Rectal smooth muscle tissue (tissue), 1 donor: Measurements from ENCODE around the gene S100A8.

Source experiments
- H3K27ac ChIP-seq: one replicate; pipeline ENCODE4 v1.7.0; 2013; ENCODE audit warnings: low read depth, low read length, inconsistent platforms
- H3K27me3 ChIP-seq: one replicate; pipeline ENCODE4 v1.7.0; 2013; ENCODE audit warnings: low read length; ENCODE audit not compliant: control insufficient read depth, insufficient read depth
- H3K36me3 ChIP-seq: one replicate; pipeline ENCODE4 v1.7.0; 2013; ENCODE audit warnings: low read length; ENCODE audit not compliant: control insufficient read depth, insufficient read depth
- H3K4me1 ChIP-seq: one replicate; pipeline ENCODE4 v1.7.0; 2013; ENCODE audit warnings: low read length; ENCODE audit not compliant: control insufficient read depth, insufficient read depth
- H3K4me3 ChIP-seq: one replicate; pipeline ENCODE4 v1.7.0; 2013; ENCODE audit warnings: low read length
- H3K9ac ChIP-seq: one replicate; pipeline ENCODE4 v1.7.0; 2013; ENCODE audit warnings: low read length

The S100A8 gene

DNA sequence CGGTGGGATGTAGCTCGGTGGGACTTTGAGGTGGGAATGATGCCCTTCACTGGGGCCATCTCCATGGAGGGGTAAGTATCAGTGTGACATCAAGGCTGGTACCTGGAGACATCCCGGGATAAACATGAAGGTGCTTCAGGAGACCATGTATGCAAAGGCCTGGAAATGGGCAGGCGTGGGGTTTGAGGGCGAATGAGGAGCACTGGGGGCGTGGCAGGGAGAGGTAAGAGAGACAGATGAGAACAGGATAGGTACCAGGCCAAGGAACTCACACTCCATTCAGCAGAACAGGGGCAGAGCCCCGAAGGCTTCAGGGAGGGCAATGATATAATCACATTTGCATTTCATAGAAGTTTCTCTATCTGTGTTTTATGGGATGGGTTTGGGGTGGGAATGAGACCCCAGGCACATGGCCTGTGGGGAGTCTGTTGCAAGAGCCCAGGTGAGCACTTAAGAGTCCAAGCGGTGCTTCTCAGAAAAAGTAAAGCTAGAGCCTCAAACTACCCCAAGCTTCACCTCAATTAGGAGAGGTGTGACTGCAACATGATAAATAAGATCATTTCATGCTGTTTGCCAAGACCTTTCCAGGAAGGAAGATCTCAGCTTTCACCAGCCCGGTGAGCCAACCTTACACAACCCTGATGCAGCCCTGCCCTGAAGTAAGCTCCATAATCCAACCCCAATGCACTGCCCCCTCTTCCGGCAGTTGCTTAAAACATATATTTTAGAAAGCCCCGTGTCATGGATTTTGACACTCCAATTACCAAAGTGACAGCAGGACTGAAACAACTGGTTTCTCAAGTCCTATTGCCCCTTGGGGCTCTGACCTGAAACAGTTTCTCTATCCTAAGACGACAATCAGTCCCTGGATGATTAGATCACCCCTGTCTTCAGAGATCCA, 25.9 kb downstream of the S100A8 start:
- no peak overlapping the region for H3K4me3 ChIP-seq
- no peak overlapping the region for H3K9ac ChIP-seq
- no peaks in the 10 kb centered on the region for H3K27me3 ChIP-seq
- no peaks in the 10 kb centered on the region for H3K36me3 ChIP-seq
- H3K4me1 ChIP-seq, result no peaks in the 10 kb centered on the region
- H3K27ac ChIP-seq, result no peak overlapping the region

DNA sequence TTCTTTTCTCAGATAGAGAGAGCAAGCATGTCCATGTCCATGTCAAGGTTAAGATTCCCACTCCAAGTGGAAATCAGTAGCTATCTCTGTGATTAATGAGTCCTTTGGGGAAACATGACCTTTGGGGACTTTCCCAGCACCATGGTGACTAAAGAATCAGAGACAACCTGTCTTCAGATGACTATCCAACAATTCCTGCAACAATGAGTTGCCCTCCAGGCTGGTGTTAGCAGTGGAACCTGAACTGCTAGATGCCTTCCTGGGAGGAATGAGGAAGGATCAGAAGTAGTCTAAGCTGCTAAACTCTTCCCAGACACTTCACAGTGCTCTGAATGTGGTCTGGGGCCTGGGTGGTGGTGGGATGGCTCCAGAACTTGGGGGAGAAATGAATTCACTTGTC, 26.7 kb downstream of the S100A8 start:
- H3K9ac ChIP-seq, result no peak overlapping the region
- no peak overlapping the region for H3K27ac ChIP-seq
- H3K4me1 ChIP-seq, result no peaks in the 10 kb centered on the region
- H3K27me3 ChIP-seq, result no peaks in the 10 kb centered on the region
- H3K4me3 ChIP-seq, result no peak overlapping the region
- no peaks in the 10 kb centered on the region for H3K36me3 ChIP-seq

DNA sequence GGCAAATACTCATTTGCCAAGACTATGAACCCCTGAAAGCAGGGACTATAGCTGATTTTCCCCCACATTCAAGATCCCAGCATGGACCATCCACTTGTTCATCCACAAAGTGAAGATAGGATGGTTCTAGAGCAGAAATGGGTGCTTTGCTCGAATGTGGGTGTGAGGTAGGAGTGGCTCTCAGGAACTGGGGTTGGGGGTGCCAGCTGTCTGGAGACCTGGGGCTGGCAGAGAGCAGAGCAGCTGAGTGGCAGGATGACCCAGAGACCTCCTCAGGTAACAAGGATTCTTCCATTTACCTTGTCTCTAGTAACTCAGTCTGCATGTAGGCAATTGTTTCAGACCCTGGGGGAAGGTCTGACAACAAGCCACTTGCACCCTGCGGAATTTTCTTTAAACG, 27.2 kb downstream of the S100A8 start:
- H3K27ac ChIP-seq, result no peak overlapping the region
- no peaks in the 10 kb centered on the region for H3K36me3 ChIP-seq
- no peak overlapping the region for H3K9ac ChIP-seq
- H3K4me3 ChIP-seq, result no peak overlapping the region
- H3K4me1 ChIP-seq, result no peaks in the 10 kb centered on the region
- H3K27me3 ChIP-seq, result no peaks in the 10 kb centered on the region

- no peaks in the 10 kb centered on the region for H3K27me3 ChIP-seq
- H3K9ac ChIP-seq, result no peak overlapping the region
- no peaks in the 10 kb centered on the region for H3K36me3 ChIP-seq
- H3K27ac ChIP-seq, result no peak overlapping the region
- H3K4me1 ChIP-seq, result no peaks in the 10 kb centered on the region
- H3K4me3 ChIP-seq, result no peak overlapping the region
These were observed 28.6 kb downstream of the S100A8 start for GRCh38 chr1:153362187-153362775.

- no peak overlapping the region for H3K27ac ChIP-seq
- H3K4me3 ChIP-seq, result no peak overlapping the region
- no peaks in the 10 kb centered on the region for H3K4me1 ChIP-seq
- no peak overlapping the region for H3K9ac ChIP-seq
- no peaks in the 10 kb centered on the region for H3K27me3 ChIP-seq
- H3K36me3 ChIP-seq, result no peaks in the 10 kb centered on the region
These were observed 29.3 kb downstream of the S100A8 start for GRCh38 chr1:153361480-153362109.

DNA sequence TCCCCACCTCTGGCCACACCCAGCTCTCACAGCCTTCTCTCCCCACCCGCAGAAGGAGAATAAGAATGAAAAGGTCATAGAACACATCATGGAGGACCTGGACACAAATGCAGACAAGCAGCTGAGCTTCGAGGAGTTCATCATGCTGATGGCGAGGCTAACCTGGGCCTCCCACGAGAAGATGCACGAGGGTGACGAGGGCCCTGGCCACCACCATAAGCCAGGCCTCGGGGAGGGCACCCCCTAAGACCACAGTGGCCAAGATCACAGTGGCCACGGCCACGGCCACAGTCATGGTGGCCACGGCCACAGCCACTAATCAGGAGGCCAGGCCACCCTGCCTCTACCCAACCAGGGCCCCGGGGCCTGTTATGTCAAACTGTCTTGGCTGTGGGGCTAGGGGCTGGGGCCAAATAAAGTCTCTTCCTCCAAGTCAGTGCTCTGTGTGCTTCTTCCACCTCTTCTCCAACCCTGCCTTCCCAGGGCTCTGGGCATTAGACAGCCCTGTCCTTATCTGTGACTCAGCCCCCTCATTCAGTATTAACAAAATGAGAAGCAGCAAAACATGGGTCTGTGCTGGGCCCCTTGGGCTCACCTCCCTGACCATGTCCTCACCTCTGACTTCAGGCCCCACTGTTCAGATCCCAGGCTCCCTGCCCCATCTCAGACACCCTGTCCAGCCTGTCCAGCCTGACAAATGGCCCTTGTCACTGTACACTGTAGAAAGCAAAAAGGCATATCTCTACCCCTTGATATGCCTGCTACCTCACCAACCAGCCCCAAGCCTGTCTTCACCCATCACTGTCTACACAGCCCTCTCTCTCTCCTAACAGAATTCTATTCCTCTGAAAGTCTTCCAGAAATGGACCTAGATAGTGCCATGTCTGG, 30.0 kb downstream of the S100A8 start:
- H3K4me1 ChIP-seq, result no peaks in the 10 kb centered on the region
- no peak overlapping the region for H3K27ac ChIP-seq
- H3K27me3 ChIP-seq, result no peaks in the 10 kb centered on the region
- no peak overlapping the region for H3K4me3 ChIP-seq
- no peak overlapping the region for H3K9ac ChIP-seq
- H3K36me3 ChIP-seq, result no peaks in the 10 kb centered on the region

DNA sequence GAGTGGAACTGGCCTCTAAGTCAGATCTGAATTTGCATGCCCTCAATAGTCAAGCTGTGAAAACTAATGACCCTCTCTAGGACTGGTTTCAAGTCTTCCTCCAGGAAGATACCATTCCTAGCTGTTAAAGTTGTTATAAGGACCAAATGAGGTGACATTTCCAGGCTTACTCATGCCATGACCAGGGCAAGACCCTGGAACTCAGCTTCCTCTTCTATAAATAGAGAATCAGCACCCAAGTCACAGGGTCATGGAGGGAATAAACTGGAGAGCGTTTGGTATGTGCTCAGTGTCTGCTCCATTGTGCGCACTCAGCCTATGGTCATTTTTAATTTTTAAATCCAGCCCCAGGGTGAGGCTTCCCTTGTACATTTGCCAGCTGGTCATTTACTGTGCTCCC, 30.7 kb downstream of the S100A8 start:
- Histone ChIP-seq H3K4me3 (no peak overlapping the region), H3K36me3 (no peaks in the 10 kb centered on the region), H3K27ac (no peak overlapping the region), H3K4me1 (no peaks in the 10 kb centered on the region), H3K27me3 (no peaks in the 10 kb centered on the region), H3K9ac (no peak overlapping the region)

DNA sequence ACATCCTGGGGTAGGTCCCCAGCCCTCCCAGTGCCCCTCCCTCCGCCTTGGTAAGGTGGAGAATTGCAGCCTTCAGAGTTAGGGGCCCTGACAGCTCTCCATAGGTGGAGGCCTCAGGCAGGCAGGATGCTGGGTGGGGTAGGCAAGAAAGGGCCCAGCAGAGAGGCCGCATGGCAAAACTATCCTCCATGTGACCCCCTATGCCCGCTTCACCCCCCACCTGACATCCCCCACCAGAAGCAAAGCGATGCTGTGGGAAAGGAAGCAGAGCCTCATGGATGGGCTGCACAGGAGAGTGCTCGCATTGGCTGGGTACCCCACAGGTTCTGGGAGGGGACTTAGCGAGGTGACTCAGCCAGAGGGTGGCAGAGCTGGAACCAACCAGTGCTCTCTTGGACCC, 31.6 kb downstream of the S100A8 start:
- H3K27me3 ChIP-seq, result no peaks in the 10 kb centered on the region
- no peak overlapping the region for H3K9ac ChIP-seq
- no peak overlapping the region for H3K4me3 ChIP-seq
- no peaks in the 10 kb centered on the region for H3K36me3 ChIP-seq
- H3K27ac ChIP-seq, result no peak overlapping the region
- no peaks in the 10 kb centered on the region for H3K4me1 ChIP-seq

GRCh38 chr1:153358691-153358975, 32.2 kb downstream of the S100A8 start:
- H3K4me1 ChIP-seq, result no peaks in the 10 kb centered on the region
- no peaks in the 10 kb centered on the region for H3K36me3 ChIP-seq
- H3K9ac ChIP-seq, result no peak overlapping the region
- no peak overlapping the region for H3K27ac ChIP-seq
- H3K27me3 ChIP-seq, result no peaks in the 10 kb centered on the region
- H3K4me3 ChIP-seq, result no peak overlapping the region

GRCh38 chr1:153357853-153358690, 32.8 kb downstream of the S100A8 start, which contains the start of gene S100A9:
Gene S100A9, plus strand, starts transcription at chr1:153357854. Its CDS starts 430 bp downstream, at chr1:153358284.
- H3K27ac ChIP-seq, result no peak within 1 kb of the TSS
- no peak within 1 kb of the TSS for H3K9ac ChIP-seq

GRCh38 chr1:153357076-153357852, 33.6 kb downstream of the S100A8 start:
- Histone ChIP-seq H3K4me1 (no peaks in the 10 kb centered on the region), H3K27ac (no peak overlapping the region), H3K4me3 (no peak overlapping the region), H3K36me3 (no peaks in the 10 kb centered on the region), H3K27me3 (no peaks in the 10 kb centered on the region), H3K9ac (no peak overlapping the region)

More at GRCh38 chr1:153357853-153358690, 32.8 kb downstream of the S100A8 start, which contains the start of gene S100A9:
- H3K36me3 ChIP-seq, result no peaks in the 10 kb centered on the region
- H3K4me1 ChIP-seq, result no peaks in the 10 kb centered on the region
- no peaks in the 10 kb centered on the region for H3K27me3 ChIP-seq
- H3K4me3 ChIP-seq, result no peak within 1 kb of the TSS
